CD4-positive, alpha-beta T cell (primary cell): ENCODE data around the gene NOS1AP. TPM values are rescaled to one million over a fixed set of nuclear protein-coding genes. Genes with fewer than 3 reads are reported as not detected.

Experiments used
- ATAC-seq: fragments of 200-7000 bp; cut with Tn5 transposase; one replicate; pipeline ENCODE4 v1.10.0; 2022; ENCODE audit warnings: mild to moderate bottlenecking; ENCODE audit not compliant: poor library complexity
- CTCF ChIA-PET: fragments of 350-600 bp; sonication (Branson Sonifier 250); formaldehyde crosslinking; loops from one replicate; lab custom pipeline; 2021; ENCODE audit warnings: antibody characterized with exemption, inconsistent platforms; lab: Charles Lee
- POLR2A ChIA-PET: fragments of 350-600 bp; sonication (Branson Sonifier 250); formaldehyde crosslinking; loops from one replicate; lab custom pipeline; 2021; ENCODE audit warnings: antibody characterized with exemption, inconsistent platforms; lab: Charles Lee
- DNase-seq, 14 experiments: peaks; one replicate each; pipeline ENCODE4 v3.0.0-alpha.2; 2013 to 2020; ENCODE audit warnings: mixed read lengths in 2 of 14
- H3K27ac ChIP-seq, 2 donors: one replicate each; pipeline versions ENCODE4 v1.5.1 to v1.7.0; 2013; ENCODE audit warnings: low read length in 2 of 2, low read depth in 1 of 2, mild to moderate bottlenecking in 1 of 2
- H3K27me3 ChIP-seq, 2 experiments: 1 replicate in 1 of 2; 2 replicates in 1 of 2; pipeline versions ENCODE4 v1.6.1 to v1.7.0; 2013; ENCODE audit warnings: low read length in 2 of 2, control low read depth in 1 of 2, mild to moderate bottlenecking in 1 of 2, moderate library complexity in 1 of 2; ENCODE audit not compliant: insufficient read depth in 2 of 2, control insufficient read depth in 1 of 2
- H3K36me3 ChIP-seq: one replicate; pipeline ENCODE4 v1.6.1; 2013; ENCODE audit warnings: low read length, control low read depth; ENCODE audit not compliant: insufficient read depth
- H3K4me1 ChIP-seq: one replicate; pipeline ENCODE4 v1.6.1; 2013; ENCODE audit warnings: low read length, control low read depth; ENCODE audit not compliant: insufficient read depth
- H3K4me3 ChIP-seq: one replicate; pipeline ENCODE4 v1.5.1; 2013; ENCODE audit warnings: mild to moderate bottlenecking, low read length, moderate library complexity
- H3K9me3 ChIP-seq, 2 experiments: 1 replicate in 1 of 2; 2 replicates in 1 of 2; pipeline versions ENCODE4 v1.6.1 to v1.7.0; 2013; ENCODE audit warnings: low read length in 2 of 2, mild to moderate bottlenecking in 2 of 2, control low read depth in 1 of 2, moderate library complexity in 1 of 2; ENCODE audit not compliant: control insufficient read depth in 1 of 2, insufficient read depth in 1 of 2
- H3K27ac Mint-ChIP-seq: one replicate; pipeline ENCODE4 v1.8.0; 2020; ENCODE audit warnings: mixed read lengths
- H3K27me3 Mint-ChIP-seq: one replicate; pipeline ENCODE4 v1.8.0; 2021; ENCODE audit warnings: mixed read lengths
- H3K36me3 Mint-ChIP-seq: one replicate; pipeline ENCODE4 v1.8.0; 2021; ENCODE audit warnings: low read depth, mixed read lengths
- H3K4me1 Mint-ChIP-seq: one replicate; pipeline ENCODE4 v1.8.0; 2021; ENCODE audit warnings: low read depth, mixed read lengths
- H3K4me3 Mint-ChIP-seq: one replicate; pipeline ENCODE4 v1.8.0; 2020; ENCODE audit warnings: mild to moderate bottlenecking, mixed read lengths
- H3K9me3 Mint-ChIP-seq: one replicate; pipeline ENCODE4 v1.8.0; 2020; ENCODE audit warnings: mixed read lengths
- intact Hi-C, 2 experiments: fragments of 100-400 bp; cut with DNase I in 1 of 2; cut with micrococcal nuclease in 1 of 2; formaldehyde crosslinking; loops; one replicate each; pipeline versions ENCODE4 v1.15.1 to v1.9.0; 2023 to 2025; cut with DNase I, micrococcal nuclease
- total RNA-seq, 174 experiments: library from RNA in 2 of 174; stranded (reverse) in 2 of 174; gene quantifications; one replicate each; pipeline ENCODE4 v1.2.3 and lab custom pipeline; 2021 to 2026
- TF ChIP-seq, protein P1 (sequence below): fragments of 200-600 bp; IDR thresholded peaks from one replicate; pipeline ENCODE4 v1.8.0; 2022; ENCODE audit warnings: antibody characterized with exemption, mild to moderate bottlenecking

The NOS1AP gene
- total RNA-seq, 2 experiments from 2014 or later: not detected

- Mint-ChIP-seq H3K4me3 (no peak overlapping the region), H3K27me3 (peaks cover 16% of the 10 kb centered on the region), H3K9me3 (no peaks in the 10 kb centered on the region), H3K4me1 (no peaks in the 10 kb centered on the region), H3K27ac (no peak overlapping the region), H3K36me3 (no peaks in the 10 kb centered on the region)
- no peaks in the 10 kb centered on the region for H3K36me3 ChIP-seq
- TF ChIP-seq, protein P1, sequence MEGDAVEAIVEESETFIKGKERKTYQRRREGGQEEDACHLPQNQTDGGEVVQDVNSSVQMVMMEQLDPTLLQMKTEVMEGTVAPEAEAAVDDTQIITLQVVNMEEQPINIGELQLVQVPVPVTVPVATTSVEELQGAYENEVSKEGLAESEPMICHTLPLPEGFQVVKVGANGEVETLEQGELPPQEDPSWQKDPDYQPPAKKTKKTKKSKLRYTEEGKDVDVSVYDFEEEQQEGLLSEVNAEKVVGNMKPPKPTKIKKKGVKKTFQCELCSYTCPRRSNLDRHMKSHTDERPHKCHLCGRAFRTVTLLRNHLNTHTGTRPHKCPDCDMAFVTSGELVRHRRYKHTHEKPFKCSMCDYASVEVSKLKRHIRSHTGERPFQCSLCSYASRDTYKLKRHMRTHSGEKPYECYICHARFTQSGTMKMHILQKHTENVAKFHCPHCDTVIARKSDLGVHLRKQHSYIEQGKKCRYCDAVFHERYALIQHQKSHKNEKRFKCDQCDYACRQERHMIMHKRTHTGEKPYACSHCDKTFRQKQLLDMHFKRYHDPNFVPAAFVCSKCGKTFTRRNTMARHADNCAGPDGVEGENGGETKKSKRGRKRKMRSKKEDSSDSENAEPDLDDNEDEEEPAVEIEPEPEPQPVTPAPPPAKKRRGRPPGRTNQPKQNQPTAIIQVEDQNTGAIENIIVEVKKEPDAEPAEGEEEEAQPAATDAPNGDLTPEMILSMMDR: no peak
- ATAC-seq (no peak), DNase-seq (no peak)
- intact Hi-C loops: no loop called here
- no peaks in the 10 kb centered on the region for H3K4me1 ChIP-seq
- no peak overlapping the region for H3K4me3 ChIP-seq
- ChIA-PET POLR2A (no interaction called here), CTCF (interaction anchor here (0.6 kb wide), 1 partner anchor 13 kb away, joined by 3 read pairs; no protein-coding TSS in a partner anchor)
- no peak overlapping the region for H3K27ac ChIP-seq
- H3K9me3 ChIP-seq: no peaks in the 10 kb centered on the region
- H3K27me3 ChIP-seq: peaks cover 2 to 6% of the 10 kb centered on the region in 2 experiments
These were observed 317.1 kb downstream of the NOS1AP start for GRCh38 chr1:162386292-162387225.

- H3K36me3 ChIP-seq: no peaks in the 10 kb centered on the region
- H3K4me1 ChIP-seq: no peaks in the 10 kb centered on the region
- peaks cover under 1 to 6% of the 10 kb centered on the region in 2 experiments for H3K27me3 ChIP-seq
- TF ChIP-seq, protein P1: no peak
- DNase-seq (no peak), ATAC-seq (no peak)
- Mint-ChIP-seq H3K9me3 (no peaks in the 10 kb centered on the region), H3K4me3 (no peak overlapping the region), H3K36me3 (no peaks in the 10 kb centered on the region), H3K27me3 (peaks cover 23% of the 10 kb centered on the region), H3K27ac (no peak overlapping the region), H3K4me1 (no peaks in the 10 kb centered on the region)
- no peaks in the 10 kb centered on the region for H3K9me3 ChIP-seq
- CTCF ChIA-PET: no interaction called here
- H3K27ac ChIP-seq: no peak overlapping the region
- intact Hi-C loops: no loop called here
- POLR2A ChIA-PET: no interaction called here
- H3K4me3 ChIP-seq: no peak overlapping the region
These were observed 318.0 kb downstream of the NOS1AP start for GRCh38 chr1:162387226-162388082.

DNA sequence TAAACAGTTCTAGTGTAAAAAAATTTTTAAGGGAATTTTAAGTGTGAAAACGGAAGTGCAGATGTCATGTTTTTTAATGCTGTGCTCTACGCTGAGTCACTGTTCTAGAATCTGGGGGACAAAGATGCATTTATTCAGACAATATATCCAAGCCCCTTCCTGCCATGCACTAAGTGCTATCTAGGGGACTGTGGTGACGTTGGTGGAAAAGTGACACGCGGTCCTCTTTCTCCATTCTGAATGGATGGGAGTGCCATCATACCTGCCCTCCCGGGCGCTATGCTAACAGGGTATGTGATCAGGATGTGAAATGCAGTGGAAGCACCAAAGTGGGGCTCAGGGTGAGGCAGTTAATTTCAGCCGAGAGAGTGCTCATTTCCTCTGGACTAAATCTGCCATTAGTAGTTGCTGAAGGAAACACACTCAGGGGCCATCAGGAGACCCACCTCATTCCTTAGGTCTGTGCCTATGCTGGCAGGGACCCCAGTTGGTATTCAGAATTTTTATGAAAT, 318.6 kb downstream of the NOS1AP start:
- Mint-ChIP-seq H3K9me3 (no peaks in the 10 kb centered on the region), H3K36me3 (no peaks in the 10 kb centered on the region), H3K4me1 (no peaks in the 10 kb centered on the region), H3K27me3 (peaks cover 24% of the 10 kb centered on the region), H3K27ac (no peak overlapping the region), H3K4me3 (no peak overlapping the region)
- ChIA-PET CTCF (no interaction called here), POLR2A (no interaction called here)
- H3K4me3 ChIP-seq: no peak overlapping the region
- H3K27me3 ChIP-seq: peaks cover 0 to 6% of the 10 kb centered on the region in 2 experiments
- no peaks in the 10 kb centered on the region for H3K36me3 ChIP-seq
- no peaks in the 10 kb centered on the region for H3K4me1 ChIP-seq
- ATAC-seq: no peak
- TF ChIP-seq, protein P1: no peak
- no peaks in the 10 kb centered on the region for H3K9me3 ChIP-seq
- DNase-seq: no peak
- intact Hi-C loops: no loop called here
- H3K27ac ChIP-seq: no peak overlapping the region
